ENCODE data around the gene KATNIP.
A peak's percentile ranks its signal among the peaks of the same experiment; 100 is the strongest.
"Not testable (repeated sequence)": the region's sequence is repeated elsewhere in the genome, so short reads cannot be mapped to it uniquely, and the experiment has no call there.

KATNIP gene

GRCh38 chr16:27539120-27539519, 10.8 kb upstream of the KATNIP start:
- DNase-seq, result peak; percentile 37

- DNase-seq, result no peak
Measured at GRCh38 chr16:27539636-27540035, 10.3 kb upstream of the KATNIP start.

- DNase-seq, result no peak
Measured at GRCh38 chr16:27543801-27544200, 6.1 kb upstream of the KATNIP start.

GRCh38 chr16:27544671-27545070, 5.3 kb upstream of the KATNIP start:
- no peak for DNase-seq

GRCh38 chr16:27547134-27547533, 2.8 kb upstream of the KATNIP start:
- peak; percentile 34 for DNase-seq

- DNase-seq, result no peak
Measured at GRCh38 chr16:27547851-27548250, 2.1 kb upstream of the KATNIP start.

- DNase-seq, result no peak
Measured at GRCh38 chr16:27549464-27549745, 539 bp upstream of the KATNIP start.

GRCh38 chr16:27550582-27550920, 607 bp downstream of the KATNIP start:
- no peak for DNase-seq

GRCh38 chr16:27551036-27551435, 1.1 kb downstream of the KATNIP start:
- DNase-seq, result no peak

GRCh38 chr16:27556471-27556870, 6.5 kb downstream of the KATNIP start:
- DNase-seq, result no peak

GRCh38 chr16:27558434-27558833, 8.5 kb downstream of the KATNIP start:
- DNase-seq, result no peak

- no peak for DNase-seq
Measured at GRCh38 chr16:27558932-27559331, 9.0 kb downstream of the KATNIP start.

GRCh38 chr16:27561216-27561615, 11.3 kb downstream of the KATNIP start:
- DNase-seq, result no peak

GRCh38 chr16:27564224-27564623, 14.3 kb downstream of the KATNIP start:
- no peak for DNase-seq

GRCh38 chr16:27566417-27566816, 16.5 kb downstream of the KATNIP start:
- DNase-seq, result no peak

GRCh38 chr16:27568077-27568476, 18.1 kb downstream of the KATNIP start:
- DNase-seq, result no peak

- not testable (repeated sequence) for DNase-seq
Measured at GRCh38 chr16:27570986-27571385, 21.0 kb downstream of the KATNIP start.

- no peak for DNase-seq
Measured at GRCh38 chr16:27571433-27572326, 21.7 kb downstream of the KATNIP start.

GRCh38 chr16:27572711-27573110, 22.8 kb downstream of the KATNIP start:
- DNase-seq, result no peak

GRCh38 chr16:27576729-27577128, 26.8 kb downstream of the KATNIP start:
- no peak for DNase-seq

GRCh38 chr16:27579087-27579980, 29.4 kb downstream of the KATNIP start:
- DNase-seq, result no peak

GRCh38 chr16:27582883-27583282, 32.9 kb downstream of the KATNIP start:
- DNase-seq, result no peak

GRCh38 chr16:27583634-27584033, 33.7 kb downstream of the KATNIP start:
- no peak for DNase-seq

- DNase-seq, result no peak
Measured at GRCh38 chr16:27585200-27585599, 35.3 kb downstream of the KATNIP start.
